Keratinocyte (primary cell): Measurements from ENCODE around the gene TRIM47. TPM values are rescaled to one million over a fixed set of nuclear protein-coding genes. Genes with fewer than 3 reads are reported as not detected.

Source experiments
- DNase-seq: peaks from one replicate; pipeline ENCODE4 v3.0.0-alpha.2; 2011; ENCODE audit warnings: low read depth, missing footprints, low spot score
- FAIRE-seq: peaks from 2 replicates; lab custom pipeline; 2011; peaks lifted over from hg19 to GRCh38; lab: Jason Lieb, UNC
- H2AFZ ChIP-seq: 2 replicates; pipeline ENCODE4 v1.6.0; 2012; ENCODE audit warnings: low read length, control low read depth, inconsistent platforms; ENCODE audit not compliant: control insufficient read depth
- H3K27ac ChIP-seq: 2 replicates; pipeline ENCODE4 v1.5.1; 2011; ENCODE audit warnings: low read length; ENCODE audit not compliant: control insufficient read depth, insufficient read depth
- H3K27me3 ChIP-seq: 3 replicates; pipeline ENCODE4 v1.6.0; 2011; ENCODE audit warnings: low read length; ENCODE audit not compliant: control insufficient read depth, insufficient read depth; ENCODE audit errors: extremely low read depth
- H3K36me3 ChIP-seq, 2 experiments: 2 replicates in 1 of 2; 3 replicates in 1 of 2; pipeline ENCODE4 v1.5.1; 2011; ENCODE audit warnings: low read length in 2 of 2, mild to moderate bottlenecking in 1 of 2; ENCODE audit not compliant: control insufficient read depth in 2 of 2, insufficient read depth in 2 of 2; ENCODE audit errors: extremely low read depth in 1 of 2
- H3K4me1 ChIP-seq: 3 replicates; pipeline ENCODE4 v1.5.1; 2011; ENCODE audit warnings: low read length; ENCODE audit not compliant: control insufficient read depth, insufficient read depth; ENCODE audit errors: extremely low read depth
- H3K4me2 ChIP-seq: 3 replicates; pipeline ENCODE4 v1.6.0; 2011; ENCODE audit warnings: low read depth, low read length; ENCODE audit not compliant: control insufficient read depth, insufficient read depth; ENCODE audit errors: extremely low read depth
- H3K4me3 ChIP-seq, 3 experiments: fragments of 200-600 bp in 1 of 3; sonication (generic) in 1 of 3; 2 replicates in 2 of 3; 3 replicates in 1 of 3; pipeline ENCODE4 v1.5.1; 2011 to 2016; ENCODE audit warnings: low read length in 3 of 3, mild to moderate bottlenecking in 3 of 3, control low read depth in 2 of 3, inconsistent platforms in 1 of 3, low read depth in 1 of 3, mixed read lengths in 1 of 3, mixed run types in 1 of 3, moderate library complexity in 1 of 3; ENCODE audit not compliant: control insufficient read depth in 2 of 3, insufficient read depth in 2 of 3; ENCODE audit errors: extremely low read depth in 1 of 3
- H3K79me2 ChIP-seq: 2 replicates; pipeline ENCODE4 v1.6.0; 2012; ENCODE audit warnings: low read length; ENCODE audit not compliant: control insufficient read depth, insufficient read depth
- H3K9ac ChIP-seq: 3 replicates; pipeline ENCODE4 v1.6.0; 2011; ENCODE audit warnings: low read length; ENCODE audit not compliant: control insufficient read depth, insufficient read depth; ENCODE audit errors: extremely low read depth
- H3K9me1 ChIP-seq: 3 replicates; pipeline ENCODE4 v1.6.0; 2011; ENCODE audit warnings: low read length; ENCODE audit not compliant: control insufficient read depth, insufficient read depth; ENCODE audit errors: extremely low read depth
- H3K9me3 ChIP-seq: 2 replicates; pipeline ENCODE4 v1.5.1; 2012; ENCODE audit warnings: low read depth, low read length; ENCODE audit not compliant: control insufficient read depth
- H4K20me1 ChIP-seq: 3 replicates; pipeline ENCODE4 v1.6.0; 2011; ENCODE audit warnings: low read length; ENCODE audit not compliant: control insufficient read depth, insufficient read depth; ENCODE audit errors: extremely low read depth
- CTCF ChIP-seq, 3 experiments: IDR thresholded peaks in 1 of 3; conservative IDR thresholded peaks in 1 of 3; optimal IDR thresholded peaks in 1 of 3; 2 replicates in 2 of 3; 3 replicates in 1 of 3; pipeline versions ENCODE3 to v1.5.1; 2011; ENCODE audit warnings: low read length in 3 of 3, mild to moderate bottlenecking in 3 of 3, moderate library complexity in 2 of 3, control low read depth in 1 of 3, inconsistent platforms in 1 of 3; ENCODE audit not compliant: insufficient read depth in 2 of 3; ENCODE audit errors: extremely low read depth in 1 of 3
- EZH2 ChIP-seq: IDR thresholded peaks from one replicate; pipeline ENCODE4 v1.6.1; 2012; ENCODE audit warnings: inconsistent platforms, mild to moderate bottlenecking, low read length, moderate library complexity
- dilution Hi-C: fragments of 300-500 bp; cut with MboI; formaldehyde crosslinking; loops from one replicate; pipeline ENCODE4 v1.7.0; 2020; ENCODE audit warnings: low sequenced_read_pairs; ENCODE audit not compliant: extremely low pct_ligation_motif_present
- polyA plus RNA-seq, 5 experiments: library from polyadenylated mRNA; depleted of rRNA in 3 of 5; stranded (reverse) in 3 of 5; stranded (forward) in 1 of 5; unstranded in 1 of 5; fragments of >200 nt; gene quantifications; 1 replicate in 1 of 5; 2 replicates in 3 of 5; 3 replicates in 1 of 5; pipeline versions ENCODE4 v1.2.1 to v1.2.3, GENCODE V29; 2011 to 2012; ENCODE audit warnings: missing spikeins in 2 of 5, low read depth in 1 of 5, low replicate concordance in 1 of 5

Gene TRIM47
- polyA plus RNA-seq, 1 donor (not counting 4 experiments of a cell fraction or from before 2014, with no cell fraction given): 9.4 TPM

- Histone ChIP-seq H4K20me1 (no peaks in the 10 kb centered on the region), H3K4me3 (no peak overlapping the region), H3K9me3 (no peaks in the 10 kb centered on the region), H3K9me1 (no peaks in the 10 kb centered on the region), H3K27ac (no peak overlapping the region), H3K9ac (no peak overlapping the region), H2AFZ (no peak overlapping the region), H3K27me3 (no peaks in the 10 kb centered on the region), H3K4me1 (no peaks in the 10 kb centered on the region), H3K4me2 (no peak overlapping the region), H3K79me2 (no peaks in the 10 kb centered on the region), H3K36me3 (peaks cover 0 to 5% of the 10 kb centered on the region in 2 experiments)
- dilution Hi-C loops: no loop called here
- TF ChIP-seq EZH2: no peak
- no peak for TF ChIP-seq CTCF (optimal IDR thresholded peaks at IDR 0.05 in 1 of 3, IDR thresholded peaks at IDR 0.05 in 1 of 3, conservative IDR thresholded peaks at IDR 0.05 in 1 of 3; ENCODE audit: extremely low read depth in 1 of 3, insufficient read depth in 2 of 3, low read length in 3 of 3)
- FAIRE-seq (no peak), DNase-seq (no peak)
Measured at GRCh38 chr17:75917917-75918445, 39.6 kb upstream of the TRIM47 start.

- Histone ChIP-seq H3K27me3 (no peaks in the 10 kb centered on the region), H3K4me1 (no peaks in the 10 kb centered on the region), H2AFZ (no peak overlapping the region), H3K9ac (no peak overlapping the region), H3K9me1 (no peaks in the 10 kb centered on the region), H3K9me3 (no peaks in the 10 kb centered on the region), H4K20me1 (no peaks in the 10 kb centered on the region), H3K4me3 (no peak overlapping the region), H3K36me3 (peaks cover 0 to 6% of the 10 kb centered on the region in 2 experiments), H3K4me2 (no peak overlapping the region), H3K79me2 (no peaks in the 10 kb centered on the region), H3K27ac (no peak overlapping the region)
- FAIRE-seq (no peak), DNase-seq (no peak)
- dilution Hi-C loops: no loop called here
- TF ChIP-seq EZH2 (no peak), CTCF (optimal IDR thresholded peaks at IDR 0.05 in 1 of 3, IDR thresholded peaks at IDR 0.05 in 1 of 3, conservative IDR thresholded peaks at IDR 0.05 in 1 of 3; ENCODE audit: extremely low read depth in 1 of 3, insufficient read depth in 2 of 3, low read length in 3 of 3) (no peak)
Measured at GRCh38 chr17:75917141-75917916, 38.9 kb upstream of the TRIM47 start.
